KBM-7 (cell line): ENCODE measurements around the gene TMEM154.
"Not testable (repeated sequence)": the region's sequence is repeated elsewhere in the genome, so short reads cannot be mapped to it uniquely, and the experiment has no call there.

ENCODE experiments used
- DNase-seq: peaks from one replicate; pipeline ENCODE4 v3.0.0-alpha.2; 2015
- in situ Hi-C: fragments of 300-500 bp; cut with MboI; formaldehyde crosslinking; loops from 2 replicates; pipeline ENCODE4 v1.14.3; 2020; ENCODE audit warnings: low sequenced_read_pairs, low pct_unique_long_range_greater_than_20kb, mixed read lengths

TMEM154 gene

DNA sequence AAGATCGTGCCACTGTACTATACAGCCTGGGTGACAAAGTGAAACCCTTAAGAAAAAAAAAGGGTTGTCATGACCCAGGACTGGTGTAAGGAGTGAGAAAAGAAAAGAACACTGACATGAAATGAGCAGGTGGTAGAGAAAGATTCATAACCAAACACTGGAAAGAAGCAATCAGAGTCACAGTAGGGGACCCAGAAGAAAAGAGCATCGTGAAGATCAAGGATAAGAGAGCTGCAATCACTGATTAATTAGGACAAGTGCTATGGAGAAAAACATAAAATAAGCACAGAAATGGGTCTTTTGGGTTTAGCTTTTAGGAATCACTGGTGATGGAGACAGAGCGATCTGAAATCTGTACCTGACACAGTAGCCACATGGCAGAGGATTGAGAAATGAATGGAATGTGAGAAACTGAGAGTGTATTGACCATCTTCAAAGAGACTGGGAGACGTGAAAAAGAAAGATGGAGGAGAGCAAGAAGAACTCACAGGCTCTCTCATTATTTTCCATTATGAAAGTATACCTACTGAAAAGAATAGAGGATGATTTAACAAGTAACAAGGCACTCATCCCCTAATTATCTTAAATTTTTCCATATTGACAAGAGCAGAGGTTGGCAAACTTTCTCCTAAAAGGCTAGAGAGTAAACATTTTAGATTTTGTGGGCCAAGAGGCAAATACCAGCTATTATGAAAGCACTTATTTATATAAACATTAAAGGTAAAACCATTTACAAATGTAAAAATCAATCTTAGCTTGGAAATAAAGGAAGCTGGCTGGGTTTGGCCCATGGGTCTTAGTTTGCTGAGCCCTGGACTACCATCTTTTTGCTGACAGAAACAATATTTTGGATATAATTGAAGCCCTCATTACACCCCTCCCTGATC, 7.3 kb downstream of the TMEM154 start:
- in situ Hi-C loops, result no loop called here
- DNase-seq, result no peak

DNA sequence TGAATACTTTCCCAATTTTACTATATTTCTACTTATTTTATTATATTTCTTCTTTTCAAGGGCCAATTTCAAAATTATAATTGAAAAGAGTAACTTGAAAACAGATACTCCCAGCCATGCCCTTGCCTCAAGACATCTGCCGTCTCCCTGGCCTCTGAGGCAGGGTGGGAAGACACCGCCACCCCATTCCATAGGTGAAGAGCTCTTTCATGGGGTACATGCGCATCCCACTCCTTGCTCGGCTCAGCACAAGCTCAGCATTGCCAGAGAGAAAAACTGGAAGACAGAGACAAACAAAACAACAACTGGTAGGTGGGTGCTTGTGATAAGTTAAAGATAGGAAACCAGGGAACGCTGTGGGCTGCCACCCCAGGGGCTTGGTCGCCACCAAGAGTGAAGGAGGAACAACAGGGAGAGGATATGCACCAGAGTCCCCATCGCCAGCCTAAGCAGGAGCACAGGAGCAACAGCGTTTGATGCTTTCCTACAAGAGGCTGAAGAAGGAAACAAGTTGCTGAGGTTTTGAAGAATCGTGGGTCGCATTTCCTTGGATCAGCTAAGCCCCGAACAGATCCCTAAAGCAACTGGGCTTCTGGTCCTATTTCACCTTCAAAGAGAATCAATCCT, 11.3 kb downstream of the TMEM154 start:
- in situ Hi-C loops, result no loop called here
- DNase-seq, result no peak

DNA sequence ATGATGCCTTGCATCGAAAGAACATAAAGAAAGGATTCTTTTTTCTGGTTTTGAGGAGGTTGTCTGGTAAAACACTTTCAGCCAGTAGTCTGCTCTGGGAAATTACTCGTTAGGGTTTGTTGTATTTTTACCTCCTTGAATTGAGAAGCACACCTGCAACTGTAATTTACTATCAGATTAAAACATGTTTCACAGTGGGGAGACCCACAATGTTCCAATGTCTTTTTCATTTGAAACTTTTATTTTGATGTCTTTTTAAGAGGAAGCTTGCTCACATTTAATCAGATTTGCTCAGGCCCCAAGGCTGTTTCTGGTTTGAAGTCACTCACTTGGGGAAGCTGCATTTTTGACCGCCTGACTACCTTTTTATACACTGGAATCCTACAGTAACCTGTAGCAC, 12.0 kb downstream of the TMEM154 start:
- no peak for DNase-seq
- in situ Hi-C loops, result no loop called here

DNA sequence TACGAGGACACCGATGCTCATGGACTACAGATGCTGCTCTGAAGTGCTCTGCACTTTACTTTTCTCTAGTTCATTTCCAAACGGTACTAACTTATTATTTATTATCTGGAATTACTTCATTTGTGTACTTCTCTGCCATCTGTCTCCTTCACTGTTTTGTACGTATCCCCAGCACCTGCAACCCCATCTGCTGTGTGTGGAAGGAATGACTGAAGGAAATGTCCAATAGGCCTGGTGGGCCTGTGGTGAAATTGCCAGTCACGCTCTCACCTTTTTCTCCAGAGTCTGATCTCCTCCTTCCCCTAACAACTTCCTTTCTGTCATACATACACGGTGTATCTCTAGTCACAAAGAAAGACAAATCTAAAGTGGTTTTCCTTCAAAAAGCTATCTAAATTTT, 12.9 kb downstream of the TMEM154 start:
- in situ Hi-C loops, result no loop called here
- no peak for DNase-seq

DNA sequence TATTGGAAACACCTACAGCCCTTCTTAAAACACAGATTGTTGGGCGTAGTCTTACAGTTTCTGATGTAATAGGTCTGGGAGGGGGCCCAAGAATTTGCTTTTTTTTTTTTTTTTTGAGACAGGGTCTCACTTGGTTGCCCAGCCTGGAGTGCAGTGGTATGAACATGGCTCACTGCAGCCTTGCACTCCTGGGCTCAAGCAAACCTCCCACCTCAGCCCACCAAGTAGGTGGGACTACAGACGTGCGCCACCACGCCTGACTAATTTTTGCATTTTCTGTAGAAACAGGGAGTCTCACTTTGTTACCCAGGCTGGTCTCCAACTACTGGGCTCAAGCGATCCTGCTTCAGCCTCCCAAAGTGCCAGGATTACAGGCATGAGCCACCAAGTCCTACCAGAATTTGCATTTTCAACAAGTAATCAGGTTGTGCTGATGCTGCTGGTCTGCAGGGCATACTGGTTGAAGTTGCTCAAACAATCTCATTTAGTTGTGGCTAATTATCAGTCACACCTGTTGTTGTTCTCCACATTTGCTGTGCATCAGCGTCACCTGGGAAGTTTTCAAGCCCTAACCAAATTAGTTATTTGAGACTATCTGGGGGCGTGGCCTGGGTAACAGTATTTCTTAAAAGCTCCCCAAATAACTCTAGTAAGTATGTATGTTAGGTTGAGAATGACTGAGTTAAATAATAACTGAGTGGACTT, 14.0 kb downstream of the TMEM154 start:
- no peak for DNase-seq
- in situ Hi-C loops, result no loop called here

DNA sequence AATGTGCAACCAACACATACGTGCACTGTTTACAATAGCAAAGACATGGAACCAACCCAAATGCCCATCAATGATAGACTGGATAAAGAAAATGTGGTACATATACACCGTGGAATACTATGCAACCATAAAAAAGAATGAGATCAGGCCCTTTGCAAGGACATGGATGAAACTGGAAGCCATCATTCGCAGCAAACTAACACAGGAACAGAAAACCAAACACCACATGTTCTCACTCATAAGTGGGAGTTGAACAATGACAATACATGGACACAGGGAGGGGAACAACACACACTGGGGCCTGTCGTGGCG, 15.8 kb downstream of the TMEM154 start:
- DNase-seq, in situ Hi-C loops: not testable (repeated sequence)

DNA sequence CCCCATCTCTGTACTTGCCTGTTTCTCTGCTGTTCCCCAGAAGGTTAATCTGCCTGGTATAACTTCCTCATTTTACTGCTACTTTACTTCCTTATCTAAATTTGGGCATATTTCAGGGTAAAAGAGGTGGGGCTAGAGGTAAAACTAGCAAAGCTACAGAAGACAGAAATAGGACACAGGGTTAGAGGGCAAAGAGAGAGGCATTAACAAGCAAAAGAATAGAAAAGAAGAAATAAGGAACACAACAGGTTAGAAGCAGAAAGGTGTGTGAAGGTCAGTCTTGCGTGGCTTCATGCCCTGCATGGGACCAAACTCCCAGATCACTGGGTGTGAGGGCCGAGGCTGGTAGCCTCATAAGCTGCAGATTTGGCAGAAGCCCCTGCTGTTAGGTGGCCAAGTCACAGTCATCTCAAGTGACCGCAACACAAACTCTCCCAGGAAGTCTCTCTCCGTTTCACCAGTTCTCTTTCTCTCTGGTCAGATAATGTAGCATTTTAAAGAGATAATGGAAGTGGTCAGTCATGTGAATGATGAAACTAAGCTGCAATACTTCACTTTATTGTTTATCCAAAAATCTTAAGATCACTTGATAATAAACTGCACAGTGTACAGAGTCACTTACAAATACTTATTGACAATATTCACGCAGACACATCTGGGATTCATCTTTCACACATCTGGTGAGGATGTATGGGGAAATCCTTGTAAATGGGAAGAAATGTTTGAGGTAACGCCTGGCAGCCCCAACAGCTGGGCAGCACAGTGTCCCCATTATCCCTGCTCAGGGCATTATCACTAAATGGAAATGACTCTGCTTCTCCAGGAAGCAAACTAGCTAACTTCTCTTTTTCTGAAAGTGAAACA, 16.4 kb downstream of the TMEM154 start:
- in situ Hi-C loops, result no loop called here
- peak; percentile 89 for DNase-seq

DNA sequence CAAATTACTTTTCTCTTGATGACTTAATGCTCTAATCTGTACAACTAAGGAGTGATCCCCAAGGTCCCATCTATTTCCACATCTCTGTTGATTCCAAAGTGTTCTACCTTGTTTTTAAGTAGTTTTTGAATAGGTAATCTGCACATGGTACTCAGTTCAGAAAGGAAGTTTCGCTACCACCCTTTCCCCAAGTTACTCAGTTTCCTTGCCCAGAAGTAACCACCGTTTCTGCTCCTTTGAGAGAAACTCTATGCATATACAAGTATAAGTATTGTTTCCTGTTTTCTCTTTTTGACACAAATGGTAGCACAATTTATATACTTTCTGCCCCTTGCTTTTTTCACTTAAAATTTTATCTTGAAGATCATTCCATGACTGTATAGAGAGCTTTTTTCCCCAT, 18.1 kb downstream of the TMEM154 start:
- in situ Hi-C loops, result no loop called here
- DNase-seq, result no peak

DNA sequence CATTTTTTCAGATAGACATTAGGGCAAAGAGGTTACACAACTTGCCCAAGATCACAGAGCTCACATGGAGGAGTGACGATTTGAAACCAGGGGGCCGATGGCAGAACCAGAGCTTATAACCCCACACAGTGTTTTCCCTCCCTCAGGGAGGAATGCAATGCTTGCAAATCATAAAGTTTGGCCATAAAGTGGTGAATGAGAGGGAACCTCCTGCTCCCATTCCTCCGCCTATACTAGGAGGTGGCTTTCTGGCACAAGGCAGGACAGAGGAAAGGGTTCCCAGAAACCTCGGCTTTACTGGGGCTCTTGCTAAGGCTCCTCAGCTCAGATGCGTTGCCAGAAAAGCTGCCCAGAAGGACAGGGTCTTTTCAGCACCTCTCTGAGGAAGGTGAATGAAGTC, 19.3 kb downstream of the TMEM154 start:
- in situ Hi-C loops, result no loop called here
- no peak for DNase-seq

DNA sequence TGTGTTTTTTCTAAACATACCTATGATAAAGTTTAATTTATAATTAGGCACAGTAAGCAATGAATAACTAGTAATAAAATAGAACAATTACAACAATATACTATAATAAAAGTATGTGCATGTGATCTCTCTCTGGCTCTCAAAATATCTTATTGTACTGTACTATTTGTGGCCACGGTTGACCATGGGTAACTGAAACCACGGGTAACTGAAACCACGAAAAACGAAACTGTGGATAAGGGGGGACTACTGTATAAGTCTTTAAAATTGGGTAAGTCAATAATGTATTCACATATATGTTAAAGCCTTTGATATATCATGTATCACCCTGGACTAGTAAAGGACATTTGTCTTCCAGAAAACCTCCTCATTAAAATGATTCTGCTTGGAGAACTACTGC, 20.0 kb downstream of the TMEM154 start:
- in situ Hi-C loops, result no loop called here
- no peak for DNase-seq

DNA sequence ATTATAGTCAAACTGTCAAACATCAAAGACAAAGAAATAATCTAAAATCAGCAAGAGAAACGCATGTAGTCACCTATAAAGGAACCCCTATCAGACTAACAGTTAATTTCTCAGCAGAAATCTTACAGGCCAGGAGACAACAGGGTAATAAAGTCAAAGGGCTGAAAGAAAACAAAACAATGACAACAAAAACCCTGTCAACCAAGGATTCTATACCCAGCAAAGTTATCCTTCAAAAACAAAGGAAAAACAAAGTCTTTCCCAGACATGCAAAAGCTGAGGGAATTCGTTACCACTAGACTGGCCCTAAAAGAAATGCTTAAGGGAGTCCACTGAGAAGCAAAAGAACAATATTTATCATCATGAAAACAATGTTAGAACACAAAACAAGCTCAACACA, 22.1 kb downstream of the TMEM154 start:
- in situ Hi-C loops, result no loop called here
- no peak for DNase-seq

DNA sequence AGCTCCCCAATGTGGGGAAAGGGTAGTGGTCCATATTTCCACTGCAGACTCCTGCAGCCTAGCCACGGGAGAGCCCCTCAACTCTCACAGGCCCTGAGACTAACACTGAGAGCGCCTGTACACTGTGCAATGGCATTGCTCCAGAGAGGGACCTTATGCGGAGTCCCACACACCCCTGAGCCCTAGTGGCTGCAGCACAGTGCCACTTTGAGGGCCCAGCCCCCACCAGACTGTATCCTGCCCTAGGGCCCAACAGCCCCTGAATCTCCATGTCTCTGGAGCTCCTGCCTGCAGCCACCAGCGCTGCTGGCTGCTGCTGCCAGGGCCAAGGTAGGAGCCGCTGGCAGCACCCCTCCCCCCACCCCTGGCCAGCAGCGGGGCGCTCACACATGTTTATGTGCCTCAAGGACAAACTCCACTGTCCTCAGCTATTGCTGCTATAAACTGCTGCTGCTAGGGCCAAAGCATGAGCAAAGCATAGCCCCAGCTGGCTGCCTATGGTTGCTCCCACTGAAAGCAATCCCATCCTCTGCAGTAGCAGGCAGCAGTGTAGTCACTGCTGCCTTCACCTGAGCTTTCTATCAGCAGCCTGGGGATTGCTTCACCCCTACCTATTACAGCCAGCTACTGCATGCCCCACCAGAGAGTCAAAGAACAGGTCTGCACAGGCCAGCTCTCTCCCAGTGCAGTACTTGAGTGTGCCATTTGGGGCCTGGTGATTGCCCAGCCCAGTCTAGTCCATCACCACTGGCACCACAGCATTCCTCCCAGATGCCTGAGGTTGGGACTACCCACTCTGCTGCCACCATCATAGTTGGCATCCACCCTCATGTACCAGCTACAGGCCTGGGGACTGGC, 24.3 kb downstream of the TMEM154 start:
- in situ Hi-C loops, result no loop called here
- DNase-seq, result no peak

DNA sequence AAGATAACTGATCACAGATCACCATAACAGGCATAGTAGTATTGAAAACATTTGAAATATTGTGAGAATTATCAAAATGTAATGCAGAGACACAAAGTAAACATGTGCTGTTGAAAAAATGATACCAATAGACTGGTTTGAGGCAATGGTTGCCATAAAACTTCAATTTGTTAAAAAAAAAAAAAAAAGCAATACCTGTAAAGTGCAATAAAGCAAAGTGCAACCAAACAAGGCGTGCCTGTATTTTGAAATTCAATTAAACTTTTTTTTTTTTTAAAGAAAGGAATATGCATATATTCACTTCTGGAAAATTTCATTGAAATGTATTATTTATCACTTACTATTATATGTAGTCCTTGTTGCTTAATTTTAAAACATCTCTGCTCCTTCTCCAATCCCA, 27.7 kb downstream of the TMEM154 start:
- in situ Hi-C loops, result no loop called here

DNA sequence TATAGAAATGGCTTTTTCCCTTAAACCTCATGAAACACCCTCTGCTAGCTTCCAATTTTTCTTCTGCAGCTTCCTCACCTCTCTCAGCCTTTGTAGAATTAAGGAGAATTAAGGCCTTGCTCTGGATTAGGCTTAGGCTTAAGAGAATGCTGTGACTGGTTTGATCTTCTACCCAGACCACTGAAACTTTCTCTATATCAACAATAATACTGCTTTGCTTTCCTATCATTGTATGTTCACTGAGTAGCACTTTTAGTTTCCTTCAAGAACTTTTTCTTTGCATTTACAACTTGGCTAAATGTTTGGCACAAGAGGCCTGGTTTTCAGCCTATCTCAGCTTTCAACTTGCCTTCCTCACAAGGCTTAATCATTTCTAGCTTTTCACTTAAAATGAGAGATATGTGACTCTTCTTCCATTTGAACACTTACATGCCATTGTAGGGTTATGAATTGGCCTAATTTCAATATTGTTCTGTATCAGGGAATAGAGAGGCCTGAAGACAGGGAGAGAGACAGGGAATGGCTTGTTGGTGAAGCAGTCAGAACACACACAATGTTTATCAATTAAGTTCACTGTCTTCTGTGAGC, 28.2 kb downstream of the TMEM154 start:
- DNase-seq, result no peak
- in situ Hi-C loops, result no loop called here

More for the DNA sequence above, 27.7 kb downstream of the TMEM154 start:
- DNase-seq, result no peak

DNA sequence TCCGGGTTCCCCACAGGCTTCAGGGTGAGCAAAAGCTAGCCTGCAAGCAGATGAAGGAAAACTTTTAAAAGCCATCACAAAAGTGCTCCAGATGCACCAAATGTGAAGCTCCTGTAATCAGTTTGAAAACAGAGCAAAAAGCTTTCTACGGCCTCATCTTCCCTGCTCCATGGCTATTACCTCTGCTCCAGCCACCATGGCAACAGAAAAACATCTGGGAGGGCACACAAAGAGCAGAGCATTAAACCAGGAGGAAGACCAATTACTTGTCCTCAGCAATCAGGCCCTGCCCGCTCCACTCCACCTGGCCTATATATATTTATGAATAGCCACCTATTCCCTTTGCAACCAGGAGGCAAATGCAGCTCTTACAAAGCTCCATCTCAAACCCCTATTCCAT, 33.6 kb downstream of the TMEM154 start:
- DNase-seq, result no peak
- in situ Hi-C loops, result no loop called here

DNA sequence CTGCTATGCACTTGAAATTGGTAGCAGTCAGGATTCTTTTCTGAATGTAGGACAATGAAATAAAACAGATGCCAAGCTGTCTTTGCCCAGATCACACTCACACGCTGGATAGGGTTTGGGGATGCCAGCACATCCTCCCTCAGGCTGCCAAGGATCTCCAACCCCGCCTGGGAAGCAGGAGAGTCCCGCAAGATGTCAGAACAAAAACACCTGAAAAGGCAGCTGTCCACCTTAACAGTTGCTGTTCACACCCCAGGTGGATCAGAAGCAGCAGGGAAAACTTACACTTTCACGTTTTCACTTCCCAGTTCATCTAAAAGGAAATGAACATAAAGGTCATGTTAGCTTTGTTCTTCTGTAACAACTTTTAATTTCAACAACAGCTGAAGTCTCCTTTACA, 35.7 kb downstream of the TMEM154 start:
- in situ Hi-C loops, result no loop called here

DNA sequence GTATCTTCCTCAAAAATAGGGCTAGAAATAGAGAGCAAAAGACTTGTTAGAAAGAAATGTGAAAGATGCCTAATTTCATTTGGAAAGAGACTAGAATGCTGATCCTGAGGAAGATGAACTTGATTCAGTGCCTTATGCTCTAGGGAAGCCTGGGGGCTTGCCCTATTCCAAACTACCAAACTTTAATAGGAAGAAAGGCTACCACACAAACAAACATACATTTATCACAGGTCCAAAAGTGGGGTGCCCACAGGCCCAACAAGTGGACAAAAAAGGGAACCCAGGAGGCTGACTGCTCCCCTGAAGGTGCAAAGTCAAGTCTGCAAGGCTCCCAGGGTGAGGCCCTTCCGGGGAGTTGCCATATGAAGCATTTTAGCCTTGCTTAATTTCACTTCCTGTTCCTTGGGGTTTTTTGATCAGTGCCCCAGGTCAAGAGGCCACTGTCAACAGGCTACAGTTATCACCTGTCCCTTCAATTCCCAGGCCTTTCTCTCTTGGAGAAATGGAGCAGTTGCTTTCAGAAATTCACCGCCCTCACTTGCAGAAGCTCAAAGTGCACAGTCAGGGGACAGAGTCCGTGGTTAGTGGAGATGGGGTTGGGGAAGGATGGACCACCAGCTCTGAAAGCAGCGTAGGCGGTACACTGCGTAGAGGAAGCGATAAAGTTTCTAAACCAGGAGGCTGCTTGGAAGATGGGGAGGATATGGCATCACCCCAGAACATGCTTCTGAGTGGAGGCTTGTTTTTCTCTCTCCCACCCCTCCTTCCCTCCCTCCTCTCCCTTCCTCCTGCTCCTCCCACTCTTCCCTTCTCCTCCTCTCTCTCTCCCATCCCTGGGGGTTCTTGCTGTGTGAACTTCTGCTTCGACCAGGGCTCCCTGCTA, 36.4 kb downstream of the TMEM154 start:
- in situ Hi-C loops, result no loop called here
- DNase-seq, result peak; percentile 30

More for the DNA sequence above, 35.7 kb downstream of the TMEM154 start:
- no peak for DNase-seq
